GM19438 (cell line): ENCODE measurements around the gene STRN3.
"Not testable (repeated sequence)": the region's sequence is repeated elsewhere in the genome, so short reads cannot be mapped to it uniquely, and the experiment has no call there.

Experiments used
- ATAC-seq: cut with Tn5 transposase; IDR thresholded peaks from one replicate; pipeline ENCODE4 v1.9.1; 2021; ENCODE audit warnings: low read depth; ENCODE audit not compliant: unreplicated experiment

STRN3 gene

DNA sequence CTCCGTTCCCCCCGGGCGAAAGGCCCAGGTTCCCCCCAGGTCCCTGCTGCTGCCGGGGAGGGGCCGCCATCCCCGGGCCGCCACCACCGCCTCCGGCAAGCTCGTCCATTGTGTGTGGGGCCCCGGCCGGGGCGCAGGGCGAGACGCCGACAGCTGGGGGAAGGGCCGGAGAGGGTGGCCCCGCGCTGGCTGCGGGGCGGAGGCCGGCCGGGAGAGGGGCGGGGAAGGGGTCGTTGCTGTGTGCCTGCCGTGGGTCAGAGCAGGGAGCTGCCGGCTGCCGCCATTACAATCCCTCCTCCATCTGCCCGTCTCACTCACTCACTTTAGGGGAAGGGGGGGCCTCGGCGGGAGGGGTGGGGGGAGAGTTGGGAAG, at the start of gene STRN3:
Gene STRN3 (minus strand): TSS at position 303 of the 373 bp plus-strand sequence. CDS start 194 bp downstream, at position 109.
- ATAC-seq, result no peak

GRCh38 chr14:31075144-31075543, 49.0 kb upstream of the STRN3 start:
- ATAC-seq, result no peak

- ATAC-seq, result no peak
These were observed 45.0 kb upstream of the STRN3 start for GRCh38 chr14:31071151-31071550.

GRCh38 chr14:31070431-31070830, 44.3 kb upstream of the STRN3 start:
- ATAC-seq, result no peak

DNA sequence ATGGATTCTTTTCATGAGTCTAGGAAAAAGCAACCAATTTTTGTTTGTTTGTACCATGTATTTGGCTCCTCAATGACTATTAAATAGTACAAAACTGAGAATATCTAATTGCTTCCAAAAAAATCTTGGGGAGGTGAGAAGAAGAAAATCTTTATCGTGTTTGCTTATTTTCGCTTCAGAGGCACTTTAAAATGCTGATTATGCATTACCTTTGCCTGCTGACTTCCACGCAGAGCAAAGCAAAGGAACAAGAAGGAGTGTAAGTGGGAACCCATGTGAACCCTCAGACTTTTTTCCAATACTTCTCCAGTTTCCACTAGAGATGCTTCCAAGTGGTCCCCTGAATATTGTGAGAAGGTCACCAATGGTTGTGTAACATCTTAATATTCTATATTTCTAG, 43.2 kb upstream of the STRN3 start:
- no peak for ATAC-seq

- ATAC-seq, result no peak
These were observed 42.1 kb upstream of the STRN3 start for GRCh38 chr14:31068235-31068634.

DNA sequence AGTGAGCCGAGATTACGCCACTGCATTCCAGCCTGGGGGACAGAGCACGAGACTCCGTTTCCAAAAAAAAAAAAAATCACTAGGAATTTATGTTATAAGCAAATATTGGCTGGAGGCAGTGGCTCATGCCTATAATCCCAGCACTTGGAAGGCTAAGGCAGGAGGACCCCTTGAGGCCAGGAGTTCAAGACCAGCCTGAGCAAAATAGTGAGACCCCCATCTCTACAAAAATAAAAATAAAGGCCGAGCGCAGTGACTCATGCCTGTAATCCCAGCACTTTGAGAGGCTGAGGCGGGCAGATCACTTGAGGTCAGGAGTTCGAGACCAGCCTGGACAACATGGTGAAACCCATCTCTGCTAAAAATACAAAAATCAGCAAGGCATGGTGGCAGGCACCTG, 36.7 kb upstream of the STRN3 start:
- not testable (repeated sequence) for ATAC-seq

DNA sequence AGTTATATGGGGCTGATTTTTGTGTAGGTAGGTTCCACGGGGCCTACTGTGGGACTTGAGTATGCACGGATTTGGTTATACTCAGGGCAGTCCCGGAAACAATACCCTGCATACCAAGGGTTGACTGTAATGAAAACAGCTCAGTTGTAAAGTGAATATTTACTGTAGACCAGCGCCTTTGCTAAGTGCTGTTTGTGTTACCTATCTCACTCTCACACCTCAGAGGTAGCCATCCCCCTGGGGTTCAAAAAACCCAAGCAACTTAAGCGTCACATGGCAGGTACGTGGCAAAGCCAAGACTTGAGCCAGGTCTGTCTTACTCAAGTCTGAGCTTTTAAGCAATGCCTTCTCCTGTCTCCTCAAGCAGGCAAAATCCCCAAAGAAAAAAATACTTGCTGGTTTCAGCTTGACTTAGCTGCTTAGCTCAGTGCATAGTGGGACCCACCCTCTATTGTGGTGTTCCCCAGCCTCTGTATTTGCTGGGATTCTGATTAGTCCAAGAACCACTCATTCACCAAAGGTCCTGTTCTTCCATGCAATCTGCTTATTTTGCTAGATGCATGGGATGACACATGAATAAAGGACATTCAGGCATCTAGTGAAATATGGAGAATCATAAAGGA, 34.2 kb upstream of the STRN3 start:
- ATAC-seq, result no peak

DNA sequence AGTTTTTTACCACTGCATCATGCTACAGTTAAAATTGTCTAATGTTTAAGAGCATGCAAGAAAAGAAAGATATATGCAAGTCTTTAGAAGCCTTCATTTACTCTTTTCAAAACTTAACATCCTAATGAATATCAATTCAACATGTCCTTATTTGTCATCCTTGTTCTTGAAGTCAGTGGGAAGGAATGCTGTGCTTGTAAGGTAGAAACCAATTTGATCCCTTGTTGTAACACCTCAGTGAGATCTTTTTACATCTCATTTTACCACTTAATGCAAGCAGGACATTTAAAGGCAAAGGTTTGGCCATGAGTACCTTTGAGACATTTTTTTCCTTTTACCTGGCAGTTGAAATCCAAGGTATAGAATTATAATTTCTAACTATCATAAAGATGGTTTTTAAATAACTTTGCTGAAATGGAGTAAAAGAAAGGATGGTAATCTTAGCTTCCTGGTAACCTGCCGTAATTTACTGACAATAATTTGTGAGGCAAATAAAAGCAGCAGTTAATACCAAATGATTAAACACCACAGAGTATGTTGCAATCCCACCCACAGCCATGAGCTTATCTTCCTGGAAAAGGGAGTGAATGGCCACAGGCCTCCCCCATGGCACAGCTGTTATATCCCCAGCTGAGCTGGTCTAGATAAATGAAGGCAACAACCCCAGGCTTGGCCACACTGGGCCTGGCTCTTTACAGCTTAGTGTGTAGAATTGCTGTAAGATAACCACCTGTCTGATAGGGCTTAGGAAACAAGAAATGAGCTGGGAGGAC, 33.2 kb upstream of the STRN3 start:
- ATAC-seq, result no peak

- no peak for ATAC-seq
These were observed 31.7 kb upstream of the STRN3 start for GRCh38 chr14:31057701-31058364.

DNA sequence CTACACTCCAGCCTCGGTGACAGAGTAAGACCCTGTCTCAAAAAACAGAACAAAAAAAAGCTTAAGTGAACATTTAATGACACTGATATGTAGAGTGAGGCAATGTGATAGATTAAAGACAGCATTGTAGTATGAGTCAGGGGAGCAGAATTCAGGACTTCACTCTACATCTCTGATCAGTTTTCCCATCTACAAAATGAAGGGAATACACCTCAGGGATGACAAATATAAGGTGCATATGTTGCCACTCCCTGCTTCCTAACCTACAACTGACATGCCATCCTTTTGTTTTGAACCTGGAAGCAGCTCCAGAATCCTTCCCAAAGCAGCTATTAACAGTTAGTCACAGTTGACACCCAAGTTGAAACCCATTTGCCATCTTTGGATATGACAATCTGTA, 30.9 kb upstream of the STRN3 start:
- ATAC-seq, result no peak

DNA sequence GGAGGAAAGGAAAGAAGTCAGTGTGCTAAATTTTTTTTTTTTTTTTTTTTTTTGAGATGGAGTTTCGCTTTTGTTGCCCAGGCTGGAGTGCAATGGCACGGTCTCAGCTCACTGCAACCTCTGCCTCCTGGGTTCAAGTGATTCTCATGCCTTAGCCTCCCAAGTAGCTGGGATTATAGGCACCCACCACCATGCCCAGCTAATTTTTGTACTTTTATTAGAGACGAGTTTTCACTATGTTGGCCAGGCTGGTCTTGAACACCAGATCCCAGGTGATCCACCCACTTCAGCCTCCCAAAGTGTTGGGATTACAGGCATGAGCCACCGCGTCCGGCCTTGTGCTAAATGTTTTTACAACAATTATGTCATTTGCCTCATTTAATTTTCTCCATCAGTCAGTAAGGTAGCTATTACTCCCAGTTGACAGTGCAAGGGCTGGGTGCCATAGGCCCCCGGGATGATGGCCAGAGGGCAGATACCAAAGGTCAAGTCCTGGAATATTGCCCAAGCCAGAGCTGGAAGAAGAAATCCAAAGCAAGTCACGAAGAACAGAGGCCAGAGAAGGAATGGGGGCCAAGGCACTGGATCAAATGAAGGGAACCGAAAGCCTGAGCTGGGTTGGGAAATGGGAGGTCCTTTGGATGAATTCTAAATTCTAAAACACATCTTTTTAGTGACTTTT, 26.9 kb upstream of the STRN3 start:
- not testable (repeated sequence) for ATAC-seq

- ATAC-seq, result no peak
These were observed 25.3 kb upstream of the STRN3 start for GRCh38 chr14:31051511-31051910.

- no peak for ATAC-seq
These were observed 24.8 kb upstream of the STRN3 start for GRCh38 chr14:31051023-31051422.

GRCh38 chr14:31047503-31047902, 21.3 kb upstream of the STRN3 start:
- no peak for ATAC-seq

DNA sequence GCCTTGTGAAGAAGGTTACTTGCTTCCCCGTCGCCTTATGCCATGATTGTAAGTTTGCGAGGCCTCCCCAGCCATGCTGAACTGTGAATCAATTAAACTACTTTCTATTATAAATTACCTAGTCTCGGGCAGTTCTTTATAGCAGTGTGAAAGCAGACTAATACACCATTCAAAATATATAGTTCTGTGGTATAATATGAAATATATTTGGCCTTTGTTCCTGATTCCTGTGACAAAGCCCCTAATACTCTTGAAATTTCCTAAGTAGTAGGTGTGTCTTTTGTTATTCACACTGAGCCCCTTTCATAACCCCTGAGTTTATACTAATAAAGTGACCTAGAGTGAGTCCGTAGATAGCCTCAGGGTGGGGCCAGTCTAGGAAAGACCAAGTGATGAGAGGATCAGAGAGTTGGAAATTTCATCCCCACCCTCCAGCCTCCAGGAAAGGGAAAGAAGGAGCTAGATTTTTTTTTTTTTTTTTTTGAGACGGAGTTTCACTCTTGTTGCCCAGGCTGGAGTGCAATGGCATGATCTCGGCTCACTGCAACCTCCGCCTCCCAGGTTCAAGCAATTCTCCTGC, 19.4 kb upstream of the STRN3 start:
- ATAC-seq, result no peak

DNA sequence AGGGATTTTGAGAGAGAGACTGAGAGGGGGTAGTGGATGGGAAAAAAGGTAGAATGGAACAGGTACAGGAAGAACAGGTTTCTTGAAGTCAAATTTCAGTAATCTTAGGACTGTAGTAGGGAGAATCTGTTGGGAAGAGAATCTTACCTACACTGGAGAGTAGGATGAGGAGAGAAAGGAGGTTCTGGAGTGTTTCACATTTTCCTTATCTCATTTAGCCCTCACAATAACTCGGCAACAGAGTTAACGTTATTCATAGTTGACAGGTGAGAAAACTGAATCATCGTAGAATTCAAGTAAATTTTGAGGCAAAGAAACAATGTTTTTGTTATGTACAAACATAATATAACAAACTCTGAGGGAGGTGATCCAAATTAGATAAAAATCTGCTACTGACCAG, 17.2 kb upstream of the STRN3 start:
- no peak for ATAC-seq

DNA sequence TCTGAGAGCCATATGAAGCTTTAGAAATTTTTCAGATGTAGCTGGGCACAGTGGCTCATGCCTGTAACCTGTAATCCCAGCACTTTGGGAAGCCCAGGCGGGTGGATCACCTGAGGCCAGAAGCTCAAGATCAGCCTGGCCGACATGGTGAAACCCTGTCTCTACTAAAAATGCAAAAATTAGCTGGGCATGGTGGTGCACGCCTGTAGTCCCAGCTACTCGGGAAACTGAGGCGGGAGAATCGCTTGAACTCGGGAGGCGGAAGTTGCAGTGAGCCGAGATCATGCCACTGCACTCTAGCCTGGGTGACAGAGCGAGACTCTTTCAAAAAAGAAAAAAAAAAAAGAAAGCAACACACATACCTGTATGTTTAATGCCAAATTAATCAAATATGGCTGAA, 16.7 kb upstream of the STRN3 start:
- not testable (repeated sequence) for ATAC-seq

- no peak for ATAC-seq
These were observed 16.1 kb upstream of the STRN3 start for GRCh38 chr14:31042300-31042699.

DNA sequence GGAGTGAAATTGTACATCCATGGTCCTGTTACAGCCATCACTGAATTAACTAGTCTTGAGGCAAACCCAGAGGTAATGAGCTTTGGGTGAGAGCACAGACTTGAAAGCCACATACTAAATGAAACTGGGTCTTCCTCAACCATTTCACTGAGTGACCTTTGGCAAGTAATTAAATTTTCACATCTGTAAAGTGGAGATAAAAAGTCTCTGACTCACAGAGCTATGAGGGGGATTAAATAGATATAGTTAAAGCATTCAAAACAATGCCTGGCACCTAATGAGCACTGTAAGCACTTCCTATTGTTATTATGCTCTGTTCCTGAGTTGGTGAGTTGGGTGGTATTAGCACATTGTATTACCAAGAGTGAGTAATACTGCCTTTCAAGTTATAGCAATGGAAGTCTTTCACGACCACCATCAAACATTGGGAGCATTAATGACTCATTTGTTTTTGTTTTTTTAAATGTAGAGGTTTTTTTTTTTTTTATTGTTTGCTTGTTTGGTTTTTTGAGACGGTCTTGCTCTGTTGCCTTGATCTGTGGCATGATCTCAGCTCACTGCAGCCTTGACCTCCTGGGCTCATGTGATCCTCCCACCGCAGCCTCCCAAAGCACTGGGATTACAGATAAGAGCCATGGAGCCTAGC, 12.5 kb upstream of the STRN3 start:
- ATAC-seq, result no peak
